Measurements from ENCODE around the gene CCL27.

Gene CCL27

GRCh38 chr9:34627716-34628655 is 34.5 kb downstream of the CCL27 start:
- DNase-seq (ENCODE audit: low read depth in 1 of 2, low spot score in 1 of 2) = no peak

GRCh38 chr9:34625186-34625486 is 37.3 kb downstream of the CCL27 start:
- no peak for DNase-seq (ENCODE audit: low read depth in 1 of 2, low spot score in 1 of 2)

GRCh38 chr9:34624475-34625185 is 37.8 kb downstream of the CCL27 start:
- DNase-seq (ENCODE audit: low read depth in 1 of 2, low spot score in 1 of 2) = no peak

GRCh38 chr9:34623374-34624235 is 38.9 kb downstream of the CCL27 start:
- no peak for DNase-seq (ENCODE audit: low read depth in 1 of 2, low spot score in 1 of 2)

GRCh38 chr9:34620061-34620994 is 42.1 kb downstream of the CCL27 start, which contains the start of gene DCTN3:
Gene DCTN3 (minus strand): TSS chr9:34620495. CDS start chr9:34620464, 31 bp downstream.
- peak; percentile 71 to 92 for DNase-seq (ENCODE audit: low read depth in 1 of 2, low spot score in 1 of 2)

- no peak for DNase-seq (ENCODE audit: low read depth in 1 of 2, low spot score in 1 of 2)
Measured at GRCh38 chr9:34615132-34615531, 47.3 kb downstream of the CCL27 start.

- DNase-seq (ENCODE audit: low read depth in 1 of 2, low spot score in 1 of 2) = peak; percentile 38 to 54
Measured at GRCh38 chr9:34612788-34613390, 49.6 kb downstream of the CCL27 start.

Data from activated CD4-positive, alpha-beta T cell treated with anti-CD3 and anti-CD28 coated beads, Interleukin-2, amount 50 U/mL, for 24 hours (primary cell).